GM18907 (cell line): Measurements from ENCODE around the gene THADA.
"Not testable (repeated sequence)": the region's sequence is repeated elsewhere in the genome, so short reads cannot be mapped to it uniquely, and the experiment has no call there.

ENCODE experiments used
- ATAC-seq: cut with Tn5 transposase; IDR thresholded peaks from one replicate; pipeline ENCODE4 v1.9.1; 2021; ENCODE audit warnings: mild to moderate bottlenecking, moderate library complexity; ENCODE audit not compliant: unreplicated experiment

Gene THADA

GRCh38 chr2:43284967-43285366 lies 310.9 kb downstream of the THADA start:
- ATAC-seq, result no peak

- not testable (repeated sequence) for ATAC-seq
Observed at GRCh38 chr2:43284347-43284746, 311.5 kb downstream of the THADA start.

- no peak for ATAC-seq
Observed at GRCh38 chr2:43280994-43281393, 314.8 kb downstream of the THADA start.

- ATAC-seq, result no peak
Observed at GRCh38 chr2:43279317-43279840, 316.5 kb downstream of the THADA start.

- no peak for ATAC-seq
Observed at GRCh38 chr2:43278564-43279220, 317.1 kb downstream of the THADA start.

GRCh38 chr2:43276962-43277391 lies 318.9 kb downstream of the THADA start:
- ATAC-seq, result no peak

GRCh38 chr2:43276266-43276941 lies 319.4 kb downstream of the THADA start:
- ATAC-seq, result no peak

- ATAC-seq, result no peak
Observed at GRCh38 chr2:43274721-43275120, 321.1 kb downstream of the THADA start.

GRCh38 chr2:43274055-43274454 lies 321.8 kb downstream of the THADA start:
- no peak for ATAC-seq

- no peak for ATAC-seq
Observed at GRCh38 chr2:43273529-43273928, 322.3 kb downstream of the THADA start.

- ATAC-seq, result no peak
Observed at GRCh38 chr2:43270930-43271615, 324.8 kb downstream of the THADA start.

GRCh38 chr2:43270461-43270860 lies 325.4 kb downstream of the THADA start:
- no peak for ATAC-seq

GRCh38 chr2:43269706-43270105 lies 326.1 kb downstream of the THADA start:
- ATAC-seq, result no peak

- no peak for ATAC-seq
Observed at GRCh38 chr2:43269074-43269572, 326.7 kb downstream of the THADA start.

- no peak for ATAC-seq
Observed at GRCh38 chr2:43268066-43268953, 327.5 kb downstream of the THADA start.

GRCh38 chr2:43267381-43267780 lies 328.5 kb downstream of the THADA start:
- no peak for ATAC-seq

GRCh38 chr2:43266711-43267111 lies 329.1 kb downstream of the THADA start:
- no peak for ATAC-seq

GRCh38 chr2:43265421-43265820 lies 330.4 kb downstream of the THADA start:
- no peak for ATAC-seq

- ATAC-seq, result no peak
Observed at GRCh38 chr2:43265001-43265400, 330.8 kb downstream of the THADA start.

- ATAC-seq, result no peak
Observed at GRCh38 chr2:43262951-43263350, 332.9 kb downstream of the THADA start.

GRCh38 chr2:43262239-43262638 lies 333.6 kb downstream of the THADA start:
- no peak for ATAC-seq
